Stimulated activated CD8-positive, alpha-beta memory T cell treated with anti-CD3 and anti-CD28 coated beads, Interleukin-4, amount 100 ng/mL, for 1 hour (primary cell): ENCODE measurements around the gene DEFB131B.
"Not testable (repeated sequence)": the region's sequence is repeated elsewhere in the genome, so short reads cannot be mapped to it uniquely, and the experiment has no call there.

Experiments
- DNase-seq, 2 donors: peaks; one replicate each; pipeline ENCODE4 v3.0.0-alpha.2; 2020; ENCODE audit warnings: low read depth in 2 of 2, low spot score in 1 of 2

DEFB131B gene

GRCh38 chr11:71878059-71878458 is at the start of gene DEFB131B:
Gene DEFB131B (plus strand): TSS chr11:71878453. CDS start chr11:71878453, 0 bp downstream.
- not testable (repeated sequence) for DNase-seq

- DNase-seq = not testable (repeated sequence)
Observed at GRCh38 chr11:71829247-71829646, 49.0 kb upstream of the DEFB131B start.

- DNase-seq = not testable (repeated sequence)
Observed at GRCh38 chr11:71829686-71830085, 48.6 kb upstream of the DEFB131B start.

- not testable (repeated sequence) for DNase-seq
Observed at GRCh38 chr11:71832811-71833210, 45.4 kb upstream of the DEFB131B start, which contains the start of gene DEFB108B. Gene DEFB108B (plus strand): TSS chr11:71833200. CDS start chr11:71833200, 0 bp downstream.

- DNase-seq = not testable (repeated sequence)
Observed at GRCh38 chr11:71842720-71843119, 35.5 kb upstream of the DEFB131B start.

- not testable (repeated sequence) for DNase-seq
Observed at GRCh38 chr11:71843355-71843754, 34.9 kb upstream of the DEFB131B start.

- no peak for DNase-seq
Observed at GRCh38 chr11:71843858-71844257, 34.4 kb upstream of the DEFB131B start.

GRCh38 chr11:71853895-71854294 is 24.4 kb upstream of the DEFB131B start:
- DNase-seq = not testable (repeated sequence)

GRCh38 chr11:71855880-71856279 is 22.4 kb upstream of the DEFB131B start:
- DNase-seq = not testable (repeated sequence)

- DNase-seq = not testable (repeated sequence)
Observed at GRCh38 chr11:71860835-71861234, 17.4 kb upstream of the DEFB131B start.

GRCh38 chr11:71863978-71864627 is 14.2 kb upstream of the DEFB131B start:
- not testable (repeated sequence) for DNase-seq

- not testable (repeated sequence) for DNase-seq
Observed at GRCh38 chr11:71867209-71867608, 11.0 kb upstream of the DEFB131B start.

GRCh38 chr11:71869931-71870330 is 8.3 kb upstream of the DEFB131B start:
- not testable (repeated sequence) for DNase-seq

GRCh38 chr11:71870661-71871060 is 7.6 kb upstream of the DEFB131B start:
- not testable (repeated sequence) for DNase-seq

GRCh38 chr11:71876262-71876661 is 2.0 kb upstream of the DEFB131B start:
- DNase-seq = not testable (repeated sequence)

GRCh38 chr11:71885806-71886205 is 7.6 kb downstream of the DEFB131B start:
- DNase-seq = not testable (repeated sequence)

GRCh38 chr11:71888335-71889010 is 10.2 kb downstream of the DEFB131B start:
- DNase-seq = not testable (repeated sequence)

GRCh38 chr11:71889181-71889872 is 11.1 kb downstream of the DEFB131B start:
- not testable (repeated sequence) for DNase-seq

- DNase-seq = no peak
Observed at GRCh38 chr11:71895961-71896360, 17.7 kb downstream of the DEFB131B start.

- DNase-seq = not testable (repeated sequence)
Observed at GRCh38 chr11:71901137-71901536, 22.9 kb downstream of the DEFB131B start.

- no peak for DNase-seq
Observed at GRCh38 chr11:71908218-71908617, 30.0 kb downstream of the DEFB131B start.

- DNase-seq = not testable (repeated sequence)
Observed at GRCh38 chr11:71910775-71911174, 32.5 kb downstream of the DEFB131B start.
